RWPE2 (cell line): ENCODE results near the gene MRPL9.
"Not testable (repeated sequence)": the region's sequence is repeated elsewhere in the genome, so short reads cannot be mapped to it uniquely, and the experiment has no call there.

Experiments
- ATAC-seq: fragments of 200-7000 bp; cut with Tn5 transposase; 3 replicates; pipeline ENCODE4 v1.9.1; 2021; ENCODE audit warnings: low read depth
- DNase-seq: peaks from one replicate; pipeline ENCODE4 v3.0.0-alpha.2; 2020; ENCODE audit warnings: low spot score
- H3K27ac ChIP-seq: fragments of 450-650 bp; 2 replicates; pipeline ENCODE4 v1.5.1; 2017; ENCODE audit warnings: mild to moderate bottlenecking; ENCODE audit not compliant: poor library complexity, severe bottlenecking
- H3K27me3 ChIP-seq: fragments of 250-450 bp; sonication (Bioruptor Pico); 2 replicates; pipeline ENCODE4 v1.5.1; 2021; ENCODE audit warnings: mild to moderate bottlenecking, moderate library complexity; ENCODE audit not compliant: insufficient read depth, poor library complexity, severe bottlenecking
- H3K36me3 ChIP-seq: fragments of 250-450 bp; sonication (Bioruptor Pico); 2 replicates; pipeline ENCODE4 v1.5.1; 2020; ENCODE audit warnings: low read depth, mild to moderate bottlenecking, moderate library complexity
- H3K4me1 ChIP-seq: fragments of 250-450 bp; sonication (Bioruptor Pico); 2 replicates; pipeline ENCODE4 v1.5.1; 2021; ENCODE audit warnings: mild to moderate bottlenecking, moderate library complexity; ENCODE audit not compliant: insufficient read depth, poor library complexity, severe bottlenecking
- H3K4me3 ChIP-seq: fragments of 250-450 bp; sonication (Bioruptor Pico); 2 replicates; pipeline ENCODE4 v1.5.1; 2021; ENCODE audit warnings: mild to moderate bottlenecking, moderate library complexity; ENCODE audit not compliant: severe bottlenecking
- H3K9me3 ChIP-seq: fragments of 250-450 bp; sonication (Bioruptor Pico); 2 replicates; pipeline ENCODE4 v1.5.1; 2021; ENCODE audit warnings: mild to moderate bottlenecking, moderate library complexity; ENCODE audit not compliant: severe bottlenecking
- CTCF ChIP-seq: fragments of 450-650 bp; IDR thresholded peaks from one replicate; pipeline ENCODE4 v1.5.1; 2017; ENCODE audit warnings: mild to moderate bottlenecking, moderate library complexity; ENCODE audit not compliant: poor library complexity, severe bottlenecking

The MRPL9 gene

GRCh38 chr1:151741516-151741915 lies 21.8 kb downstream of the MRPL9 start:
- no peak for DNase-seq
- H3K4me1 ChIP-seq: no peaks in the 10 kb centered on the region

GRCh38 chr1:151739590-151740355 lies 23.5 kb downstream of the MRPL9 start:
- ATAC-seq: peak; percentile 68
- H3K36me3 ChIP-seq: no peaks in the 10 kb centered on the region
- no peak overlapping the region for H3K27ac ChIP-seq
- no peaks in the 10 kb centered on the region for H3K27me3 ChIP-seq
- peak; percentile 10 for TF ChIP-seq CTCF
- H3K4me3 ChIP-seq: no peak overlapping the region
- no peak for DNase-seq
- peaks cover 3% of the 10 kb centered on the region for H3K9me3 ChIP-seq
- no peaks in the 10 kb centered on the region for H3K4me1 ChIP-seq

More at GRCh38 chr1:151741516-151741915, 21.8 kb downstream of the MRPL9 start:
- no peak for TF ChIP-seq CTCF
- Histone ChIP-seq H3K9me3 (peaks cover 3% of the 10 kb centered on the region), H3K4me3 (no peak overlapping the region), H3K27ac (no peak overlapping the region), H3K36me3 (no peaks in the 10 kb centered on the region), H3K27me3 (no peaks in the 10 kb centered on the region)
- ATAC-seq: no peak

DNA sequence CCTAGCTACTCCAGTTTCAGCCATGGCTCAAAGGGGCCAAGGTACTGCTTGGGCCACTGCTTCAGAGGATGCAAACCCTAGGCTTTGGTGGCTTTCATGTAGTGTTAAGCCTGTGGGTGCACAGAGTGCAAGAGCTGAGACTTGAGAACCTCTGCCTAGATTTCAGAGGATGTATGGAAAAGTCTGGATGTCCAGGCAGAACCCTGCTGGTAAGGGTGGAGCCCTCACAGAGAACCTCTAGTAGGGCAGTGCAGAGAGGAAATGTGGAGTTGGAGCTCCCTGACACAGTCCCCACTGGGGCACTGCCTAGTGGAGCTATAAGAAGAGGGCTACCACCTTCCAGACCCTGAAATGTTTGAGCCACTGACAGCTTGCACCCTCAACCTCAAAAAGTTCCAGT lies 25.8 kb downstream of the MRPL9 start:
- no peak overlapping the region for H3K27ac ChIP-seq
- no peaks in the 10 kb centered on the region for H3K36me3 ChIP-seq
- H3K4me3 ChIP-seq: no peak overlapping the region
- H3K4me1 ChIP-seq: no peaks in the 10 kb centered on the region
- no peak for ATAC-seq
- no peak for DNase-seq
- no peaks in the 10 kb centered on the region for H3K27me3 ChIP-seq
- no peak for TF ChIP-seq CTCF
- H3K9me3 ChIP-seq: peaks cover 3% of the 10 kb centered on the region

GRCh38 chr1:151737026-151737425 lies 26.3 kb downstream of the MRPL9 start:
- Histone ChIP-seq H3K4me3 (no peak overlapping the region), H3K27me3 (no peaks in the 10 kb centered on the region)
- TF ChIP-seq CTCF: no peak

DNA sequence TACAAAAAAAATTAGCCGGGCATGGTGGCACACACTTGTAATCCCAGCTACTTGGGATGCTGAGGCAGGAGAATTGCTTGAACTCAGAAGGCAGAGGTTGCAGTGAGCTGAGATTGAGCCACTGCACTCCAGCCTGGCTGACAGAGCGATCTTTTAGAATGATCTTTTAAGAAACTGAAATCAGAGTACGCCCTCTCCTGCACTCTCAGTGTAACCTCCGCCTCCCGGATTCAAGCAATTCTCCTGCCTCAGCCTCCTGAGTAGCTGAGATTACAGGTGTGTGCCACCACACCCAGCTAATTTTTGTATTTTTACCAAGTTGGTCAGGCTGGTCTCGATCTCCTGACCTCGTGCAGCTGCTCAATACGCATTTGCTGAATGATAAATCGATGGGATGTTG lies 29.3 kb downstream of the MRPL9 start:
- H3K4me3 ChIP-seq, H3K27ac ChIP-seq, H3K36me3 ChIP-seq, ATAC-seq, DNase-seq, H3K27me3 ChIP-seq, H3K4me1 ChIP-seq, H3K9me3 ChIP-seq: not testable (repeated sequence)

More at GRCh38 chr1:151737026-151737425, 26.3 kb downstream of the MRPL9 start:
- DNase-seq: no peak
- Histone ChIP-seq H3K27ac (no peak overlapping the region), H3K4me1 (no peaks in the 10 kb centered on the region), H3K9me3 (peaks cover 3% of the 10 kb centered on the region), H3K36me3 (no peaks in the 10 kb centered on the region)
- ATAC-seq: no peak
